B cell (primary cell): ENCODE results near the gene WDR4. TPM values are rescaled to one million over a fixed set of nuclear protein-coding genes. Genes with fewer than 3 reads are reported as not detected.

Source experiments
- ATAC-seq: fragments of 200-7000 bp; cut with Tn5 transposase; one replicate; pipeline ENCODE4 v1.10.0; 2021; ENCODE audit warnings: low read depth, mild to moderate bottlenecking, moderate number of reproducible peaks, moderate library complexity
- CTCF ChIA-PET: fragments of 350-600 bp; sonication (Branson Sonifier 250); formaldehyde crosslinking; loops from one replicate; lab custom pipeline; 2021; ENCODE audit warnings: antibody characterized with exemption, inconsistent platforms; lab: Charles Lee
- POLR2A ChIA-PET: fragments of 350-600 bp; sonication (Branson Sonifier 250); formaldehyde crosslinking; loops from one replicate; lab custom pipeline; 2021; ENCODE audit warnings: antibody characterized with exemption; lab: Charles Lee
- DNase-seq: peaks from one replicate; pipeline ENCODE4 v3.0.0; 2013
- H2AFZ ChIP-seq: 2 replicates; pipeline ENCODE4 v1.6.1; 2012; ENCODE audit warnings: mild to moderate bottlenecking, low read depth, low read length; ENCODE audit not compliant: insufficient read depth, poor library complexity, severe bottlenecking
- H3K27ac ChIP-seq, 2 donors: 1 replicate in 1 of 2; 2 replicates in 1 of 2; pipeline ENCODE4 v1.5.1; 2012 to 2013; ENCODE audit warnings: low read length in 2 of 2, mild to moderate bottlenecking in 2 of 2, moderate library complexity in 1 of 2
- H3K27me3 ChIP-seq, 4 experiments: fragments of 200-600 bp in 1 of 4; sonication (generic) in 1 of 4; replicated peaks in 1 of 4; 1 replicate in 2 of 4; 2 replicates in 2 of 4; pipeline versions ENCODE4 v1.6.1 to v1.7.0; 2013 to 2016; ENCODE audit warnings: low read length in 3 of 4, mild to moderate bottlenecking in 2 of 4, mixed read lengths in 1 of 4, moderate library complexity in 1 of 4; ENCODE audit not compliant: insufficient read depth in 4 of 4, control insufficient read depth in 3 of 4; ENCODE audit errors: control extremely low read depth in 1 of 4
- H3K36me3 ChIP-seq, 2 experiments: replicated peaks in 1 of 2; 1 replicate in 1 of 2; 2 replicates in 1 of 2; pipeline versions ENCODE4 v1.6.1 to v1.7.1; 2013; ENCODE audit warnings: low read length in 1 of 2; ENCODE audit not compliant: insufficient read depth in 2 of 2, control insufficient read depth in 1 of 2; ENCODE audit errors: control extremely low read depth in 1 of 2, extremely low read depth in 1 of 2
- H3K4me1 ChIP-seq, 2 donors: fragments of 200-600 bp in 1 of 2; sonication (generic) in 1 of 2; 1 replicate in 1 of 2; 2 replicates in 1 of 2; pipeline versions ENCODE4 v1.5.1 to v1.6.1; 2013 to 2017; ENCODE audit warnings: low read length in 2 of 2; ENCODE audit not compliant: control insufficient read depth in 2 of 2, insufficient read depth in 2 of 2
- H3K4me2 ChIP-seq: replicated peaks from 2 replicates; pipeline ENCODE3; 2012; ENCODE audit warnings: mild to moderate bottlenecking, low read depth, low read length; ENCODE audit not compliant: poor library complexity, severe bottlenecking
- H3K4me3 ChIP-seq, 5 experiments: fragments of 200-600 bp in 1 of 5; sonication (generic) in 1 of 5; 1 replicate in 3 of 5; 2 replicates in 2 of 5; pipeline versions ENCODE4 v1.5.1 to v1.7.0; 2011 to 2016; ENCODE audit warnings: low read length in 4 of 5, mild to moderate bottlenecking in 4 of 5, low read depth in 2 of 5, control low read depth in 1 of 5, moderate library complexity in 1 of 5; ENCODE audit not compliant: insufficient read depth in 1 of 5; ENCODE audit errors: control extremely low read depth in 1 of 5, extremely low read depth in 1 of 5
- H3K79me2 ChIP-seq: fragments of 200-600 bp; sonication (generic); one replicate; pipeline ENCODE4 v1.6.0; 2016; ENCODE audit warnings: low read length; ENCODE audit not compliant: control insufficient read depth, insufficient read depth
- H3K9ac ChIP-seq: fragments of 200-600 bp; sonication (generic); 2 replicates; pipeline ENCODE4 v1.6.1; 2017; ENCODE audit warnings: mild to moderate bottlenecking, low read length, moderate library complexity
- H3K9me3 ChIP-seq, 3 donors: one replicate each; pipeline versions ENCODE4 v1.6.1 to v1.7.1; 2013; ENCODE audit warnings: low read length in 2 of 3; ENCODE audit not compliant: control insufficient read depth in 2 of 3, insufficient read depth in 1 of 3; ENCODE audit errors: control extremely low read depth in 1 of 3
- H4K20me1 ChIP-seq: 2 replicates; pipeline ENCODE4 v1.6.0; 2012; ENCODE audit warnings: mild to moderate bottlenecking, low read length; ENCODE audit not compliant: insufficient read depth, control insufficient read depth, poor library complexity, severe bottlenecking
- H3K27ac Mint-ChIP-seq: one replicate; pipeline ENCODE4 v1.8.0; 2021; ENCODE audit warnings: mixed read lengths
- H3K27me3 Mint-ChIP-seq: one replicate; pipeline ENCODE4 v1.8.0; 2021; ENCODE audit warnings: mixed read lengths
- H3K4me1 Mint-ChIP-seq: one replicate; pipeline ENCODE4 v1.8.0; 2021; ENCODE audit warnings: mixed read lengths
- H3K4me3 Mint-ChIP-seq: one replicate; pipeline ENCODE4 v1.8.0; 2021; ENCODE audit warnings: mixed read lengths
- H3K9me3 Mint-ChIP-seq: one replicate; pipeline ENCODE4 v1.8.0; 2022; ENCODE audit warnings: mixed read lengths; ENCODE audit not compliant: insufficient read depth
- CTCF ChIP-seq: fragments of 200-600 bp; IDR thresholded peaks from one replicate; pipeline ENCODE4 v1.8.0; 2022; ENCODE audit warnings: antibody characterized with exemption, mild to moderate bottlenecking
- EZH2 ChIP-seq: IDR thresholded peaks from 2 replicates; pipeline ENCODE4 v1.6.1; 2012; ENCODE audit warnings: borderline replicate concordance, low read depth, mild to moderate bottlenecking, moderate library complexity, low read length; ENCODE audit not compliant: insufficient read depth, poor library complexity, severe bottlenecking
- WGBS: methylation state at CpG from one replicate; pipeline ENCODE4 v1.1.5; 2013; ENCODE audit warnings: missing lambda C conversion rate; ENCODE audit not compliant: insufficient coverage; 5-methylcytosine and 5-hydroxymethylcytosine counted together
- intact Hi-C: fragments of 100-400 bp; cut with micrococcal nuclease; formaldehyde crosslinking; loops from one replicate; pipeline ENCODE4 v1.10.0; 2022
- polyA plus RNA-seq: library from polyadenylated mRNA; depleted of rRNA; stranded (reverse); fragments of >200 nt; gene quantifications from 2 replicates; pipeline ENCODE4 v1.2.3, GENCODE V29; 2012
- total RNA-seq, 2 donors: library from RNA; stranded (reverse); fragments of 120-200 nt in 1 of 2; gene quantifications; 1 replicate in 1 of 2; 2 replicates in 1 of 2; pipeline versions ENCODE4 v1.2.3 to v1.2.4, GENCODE V29; 2013 to 2022

WDR4 gene
- total and polyA plus RNA-seq, 2 donors (not counting 1 experiment from before 2014, with no cell fraction given), result 17.7 to 40.1 TPM

- POLR2A ChIA-PET, result no interaction called here
- no peak overlapping the region for H3K27ac Mint-ChIP-seq
Measured at GRCh38 chr21:42855937-42856335, 23.4 kb downstream of the WDR4 start.

More at GRCh38 chr21:42855937-42856335, 23.4 kb downstream of the WDR4 start:
- peaks cover 2 to 82% of the 10 kb centered on the region in 2 experiments for H3K36me3 ChIP-seq
- H3K4me1 ChIP-seq, result no peaks in the 10 kb centered on the region
- DNase-seq (no peak), ATAC-seq (no peak)
- 85% methylated on average over 16 of the region's 18 CpGs for WGBS
- intact Hi-C loops, result no loop called here
- TF ChIP-seq CTCF, result no peak
- no peak for TF ChIP-seq EZH2
- CTCF ChIA-PET, result no interaction called here
- H3K4me1 Mint-ChIP-seq, result no peaks in the 10 kb centered on the region
- no peak overlapping the region for H3K4me3 Mint-ChIP-seq
- H3K27ac ChIP-seq, result no peak overlapping the region
- H3K9ac ChIP-seq, result no peak overlapping the region
- H3K4me3 ChIP-seq, result no peak overlapping the region
- no peaks in the 10 kb centered on the region for H3K9me3 ChIP-seq
- H3K4me2 ChIP-seq, result no peak overlapping the region
- no peaks in the 10 kb centered on the region for H3K27me3 Mint-ChIP-seq
- peaks cover 9% of the 10 kb centered on the region for H4K20me1 ChIP-seq
- H3K27me3 ChIP-seq, result no peaks in the 10 kb centered on the region
- peaks cover 11% of the 10 kb centered on the region for H3K79me2 ChIP-seq
- no peaks in the 10 kb centered on the region for H3K9me3 Mint-ChIP-seq
- no peak overlapping the region for H2AFZ ChIP-seq
